Lower lobe of right lung (tissue), 2 donors: Measurements from ENCODE around the gene MLLT6. TPM values are rescaled to one million over a fixed set of nuclear protein-coding genes. Genes with fewer than 3 reads are reported as not detected.

Experiments
- ATAC-seq, 2 donors: fragments of 200-7000 bp; cut with Tn5 transposase; one replicate each; pipeline ENCODE4 v1.9.1; 2020 to 2022; ENCODE audit warnings: mild to moderate bottlenecking in 2 of 2, moderate library complexity in 2 of 2
- DNase-seq: peaks from one replicate; pipeline ENCODE4 v3.0.0-alpha.2; 2020
- H3K27ac ChIP-seq: fragments of 200-600 bp; one replicate; pipeline ENCODE4 v1.8.0; 2022
- H3K27me3 ChIP-seq: fragments of 200-600 bp; one replicate; pipeline ENCODE4 v1.8.0; 2022; ENCODE audit warnings: low read depth
- H3K36me3 ChIP-seq: fragments of 200-600 bp; one replicate; pipeline ENCODE4 v1.8.0; 2022; ENCODE audit warnings: mild to moderate bottlenecking
- H3K4me1 ChIP-seq: fragments of 200-600 bp; one replicate; pipeline ENCODE4 v1.8.0; 2022
- H3K4me3 ChIP-seq: fragments of 200-600 bp; one replicate; pipeline ENCODE4 v1.8.0; 2022; ENCODE audit warnings: mild to moderate bottlenecking
- H3K9me3 ChIP-seq: fragments of 200-600 bp; one replicate; pipeline ENCODE4 v1.8.0; 2022
- intact Hi-C: fragments of 100-400 bp; cut with DNase I; formaldehyde crosslinking; loops from one replicate; pipeline ENCODE4 v1.11.0; 2022
- total RNA-seq: library from RNA; stranded (reverse); fragmentation: NEBNext Ultra II Directional; extraction: Animal tissue kit (Norgen Biotek cat#: 25700); gene quantifications from one replicate; pipeline ENCODE4 v1.2.1, GENCODE V29; 2021
- TF ChIP-seq, protein P1 (sequence below): fragments of 200-600 bp; IDR thresholded peaks from one replicate; pipeline ENCODE4 v1.8.0; 2022; ENCODE audit warnings: antibody characterized with exemption, mild to moderate bottlenecking
- donor health status: DM: no; HTN: yes; CAD: no; lungs with severe emphysema.

MLLT6 gene
- total RNA-seq, 1 donor from 2014 or later = 135 TPM

DNA sequence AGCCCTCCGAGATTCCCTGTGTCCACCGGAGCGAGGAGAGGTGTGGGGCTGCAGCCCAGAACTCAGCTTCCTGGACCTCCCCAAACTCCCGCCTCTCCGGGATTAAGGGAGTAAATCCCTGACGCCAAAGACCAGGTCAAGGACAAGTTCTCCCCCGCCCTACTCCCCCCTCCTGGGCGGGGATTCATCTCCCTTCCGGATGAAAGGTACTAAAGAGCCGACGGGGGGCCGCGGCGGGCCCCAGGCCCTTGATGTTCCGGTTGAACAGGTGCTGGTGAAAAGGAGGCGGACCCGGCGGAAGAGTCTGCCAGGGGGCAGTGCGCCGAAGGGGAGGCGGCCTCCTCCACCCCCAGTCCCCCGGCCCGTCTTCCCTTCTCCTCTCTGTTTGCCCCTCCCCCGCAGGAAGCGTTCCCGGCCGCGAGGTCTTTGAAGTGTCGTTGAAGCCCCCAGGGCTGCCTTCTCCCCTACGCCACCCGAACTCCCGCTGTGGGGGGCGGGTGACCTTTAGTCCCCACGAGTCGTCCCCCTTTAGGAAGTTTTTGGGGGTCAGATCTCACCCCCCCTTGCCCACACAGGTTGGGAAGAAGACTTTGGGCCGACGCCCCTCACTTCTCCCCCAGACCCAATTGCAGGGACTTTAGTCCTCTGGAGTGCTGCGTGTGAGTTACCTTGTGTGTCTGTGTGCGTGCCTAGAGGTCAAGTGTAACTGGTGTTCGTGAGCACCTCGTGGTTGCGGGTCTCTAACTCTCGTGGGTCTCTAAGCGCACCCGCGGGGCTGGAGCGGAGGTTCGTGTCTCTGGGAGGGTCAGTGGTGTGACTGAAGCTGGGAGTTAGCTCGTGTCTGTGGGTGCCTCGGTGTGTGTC, 1.1 kb upstream of the MLLT6 start:
- H3K4me3 ChIP-seq = peak overlapping the region; percentile 71
- peaks cover 59% of the 10 kb centered on the region for H3K4me1 ChIP-seq
- DNase-seq (peak; percentile 94), ATAC-seq (peak; percentile 70 to 80)
- peak overlapping the region; percentile 97 for H3K27ac ChIP-seq
- intact Hi-C loops = no loop called here
- TF ChIP-seq, protein P1, sequence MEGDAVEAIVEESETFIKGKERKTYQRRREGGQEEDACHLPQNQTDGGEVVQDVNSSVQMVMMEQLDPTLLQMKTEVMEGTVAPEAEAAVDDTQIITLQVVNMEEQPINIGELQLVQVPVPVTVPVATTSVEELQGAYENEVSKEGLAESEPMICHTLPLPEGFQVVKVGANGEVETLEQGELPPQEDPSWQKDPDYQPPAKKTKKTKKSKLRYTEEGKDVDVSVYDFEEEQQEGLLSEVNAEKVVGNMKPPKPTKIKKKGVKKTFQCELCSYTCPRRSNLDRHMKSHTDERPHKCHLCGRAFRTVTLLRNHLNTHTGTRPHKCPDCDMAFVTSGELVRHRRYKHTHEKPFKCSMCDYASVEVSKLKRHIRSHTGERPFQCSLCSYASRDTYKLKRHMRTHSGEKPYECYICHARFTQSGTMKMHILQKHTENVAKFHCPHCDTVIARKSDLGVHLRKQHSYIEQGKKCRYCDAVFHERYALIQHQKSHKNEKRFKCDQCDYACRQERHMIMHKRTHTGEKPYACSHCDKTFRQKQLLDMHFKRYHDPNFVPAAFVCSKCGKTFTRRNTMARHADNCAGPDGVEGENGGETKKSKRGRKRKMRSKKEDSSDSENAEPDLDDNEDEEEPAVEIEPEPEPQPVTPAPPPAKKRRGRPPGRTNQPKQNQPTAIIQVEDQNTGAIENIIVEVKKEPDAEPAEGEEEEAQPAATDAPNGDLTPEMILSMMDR = no peak
- H3K36me3 ChIP-seq = peaks cover 17% of the 10 kb centered on the region
- no peaks in the 10 kb centered on the region for H3K9me3 ChIP-seq
- no peaks in the 10 kb centered on the region for H3K27me3 ChIP-seq

DNA sequence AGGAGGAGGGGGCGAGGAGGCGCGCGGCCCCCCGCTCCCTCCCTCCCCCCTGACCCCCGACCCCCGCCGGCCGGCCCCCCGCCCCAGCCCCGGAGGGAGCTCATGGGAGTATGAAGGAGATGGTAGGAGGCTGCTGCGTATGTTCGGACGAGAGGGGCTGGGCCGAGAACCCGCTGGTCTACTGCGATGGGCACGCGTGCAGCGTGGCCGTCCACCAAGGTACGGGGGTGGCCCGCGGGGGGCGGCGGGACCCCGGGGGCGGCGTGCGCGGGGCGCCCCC, 390 bp downstream of the MLLT6 start:
- H3K36me3 ChIP-seq = peaks cover 32% of the 10 kb centered on the region
- H3K4me1 ChIP-seq = peaks cover 49% of the 10 kb centered on the region
- H3K9me3 ChIP-seq = no peaks in the 10 kb centered on the region
- TF ChIP-seq, protein P1 = no peak
- DNase-seq (peak; percentile 60), ATAC-seq (no peak)
- no peaks in the 10 kb centered on the region for H3K27me3 ChIP-seq
- H3K27ac ChIP-seq = peak overlapping the region; percentile 76
- peak overlapping the region; percentile 71 for H3K4me3 ChIP-seq
- intact Hi-C loops = no loop called here

GRCh38 chr17:38705803-38706504, 881 bp downstream of the MLLT6 start:
- TF ChIP-seq, protein P1 = no peak
- Histone ChIP-seq H3K27ac (peak overlapping the region; percentile 76), H3K36me3 (peaks cover 36% of the 10 kb centered on the region), H3K9me3 (no peaks in the 10 kb centered on the region), H3K4me3 (peak overlapping the region; percentile 71), H3K27me3 (no peaks in the 10 kb centered on the region), H3K4me1 (peaks cover 50% of the 10 kb centered on the region)
- peak; percentile 68 for DNase-seq
- no peak for ATAC-seq
- intact Hi-C loops = no loop called here

DNA sequence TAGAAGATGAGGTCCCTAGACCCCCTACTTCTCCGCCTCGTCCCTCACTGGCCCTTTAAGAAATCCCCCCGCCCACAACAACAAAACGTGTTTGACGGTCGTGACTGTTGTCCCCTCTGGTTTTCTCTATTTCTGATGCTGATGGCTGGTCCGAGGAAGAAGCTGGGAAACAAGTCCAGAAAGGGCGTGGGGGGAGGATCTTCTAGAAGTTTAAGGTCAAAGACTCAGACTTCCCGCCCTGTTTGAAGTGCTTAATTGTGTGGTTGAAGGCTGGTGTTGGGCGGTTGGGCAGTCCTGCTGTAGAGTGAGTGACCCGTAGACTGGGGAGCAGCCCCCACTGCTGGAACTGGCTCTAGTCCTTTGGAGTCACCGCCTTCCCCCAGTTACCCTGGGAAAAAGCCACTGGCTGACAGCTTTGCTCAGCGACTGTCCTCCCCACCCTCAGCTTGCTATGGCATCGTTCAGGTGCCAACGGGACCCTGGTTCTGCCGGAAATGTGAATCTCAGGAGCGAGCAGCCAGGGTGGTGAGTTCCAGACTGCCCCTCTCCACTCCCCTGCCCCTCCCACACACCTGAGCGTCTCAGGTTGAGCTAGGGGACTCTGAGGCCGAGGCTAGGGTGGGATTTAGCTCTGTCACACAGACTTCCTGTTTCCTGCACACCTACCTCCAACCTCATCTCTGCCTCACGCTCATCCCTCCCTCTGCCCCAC, 1.6 kb downstream of the MLLT6 start:
- Histone ChIP-seq H3K27me3 (no peaks in the 10 kb centered on the region), H3K27ac (peak overlapping the region; percentile 76), H3K4me1 (peaks cover 43% of the 10 kb centered on the region), H3K36me3 (peaks cover 44% of the 10 kb centered on the region), H3K4me3 (peak overlapping the region; percentile 71), H3K9me3 (no peaks in the 10 kb centered on the region)
- DNase-seq = no peak
- TF ChIP-seq, protein P1 = no peak
- ATAC-seq = no peak
- intact Hi-C loops = no loop called here

DNA sequence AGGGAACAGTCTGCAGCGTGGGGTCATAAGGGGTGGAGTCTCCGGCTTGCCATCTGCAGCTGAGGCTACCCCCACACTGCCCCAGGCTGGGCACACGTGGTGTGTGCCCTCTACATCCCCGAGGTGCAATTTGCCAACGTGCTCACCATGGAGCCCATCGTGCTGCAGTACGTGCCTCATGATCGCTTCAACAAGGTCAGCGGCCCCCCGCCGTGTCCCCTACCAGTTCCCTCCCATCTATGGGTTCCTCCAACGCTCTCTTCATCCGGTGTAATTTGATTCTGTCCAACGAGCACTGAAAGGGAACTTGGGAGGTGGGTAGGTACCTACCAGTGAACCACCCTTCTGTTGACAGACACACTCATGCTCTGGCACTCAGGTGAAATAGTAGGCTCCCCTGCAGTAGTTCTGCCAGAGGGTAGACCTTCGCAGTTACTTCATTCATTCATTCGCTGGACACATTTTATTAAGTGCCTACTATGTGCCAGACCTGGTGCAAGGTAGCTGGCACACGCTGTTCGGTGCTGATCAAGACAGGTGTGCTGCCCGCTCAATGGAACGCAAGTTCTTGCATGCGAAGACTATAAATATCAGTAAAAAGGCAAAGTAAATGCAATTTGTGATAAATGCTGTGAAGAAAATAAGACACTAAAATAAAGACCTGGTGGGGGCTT, 2.7 kb downstream of the MLLT6 start:
- Histone ChIP-seq H3K4me3 (no peak overlapping the region), H3K9me3 (no peaks in the 10 kb centered on the region), H3K27me3 (no peaks in the 10 kb centered on the region), H3K36me3 (peaks cover 55% of the 10 kb centered on the region), H3K4me1 (peaks cover 39% of the 10 kb centered on the region), H3K27ac (no peak overlapping the region)
- DNase-seq = no peak
- TF ChIP-seq, protein P1 = no peak
- intact Hi-C loops = no loop called here
- no peak for ATAC-seq
